GM21381 (cell line): ENCODE measurements around the gene AATK.

Experiments used
- ATAC-seq: cut with Tn5 transposase; IDR thresholded peaks from one replicate; pipeline ENCODE4 v1.9.1; 2021; ENCODE audit warnings: mild to moderate bottlenecking, moderate library complexity; ENCODE audit not compliant: unreplicated experiment

AATK gene, protein sequence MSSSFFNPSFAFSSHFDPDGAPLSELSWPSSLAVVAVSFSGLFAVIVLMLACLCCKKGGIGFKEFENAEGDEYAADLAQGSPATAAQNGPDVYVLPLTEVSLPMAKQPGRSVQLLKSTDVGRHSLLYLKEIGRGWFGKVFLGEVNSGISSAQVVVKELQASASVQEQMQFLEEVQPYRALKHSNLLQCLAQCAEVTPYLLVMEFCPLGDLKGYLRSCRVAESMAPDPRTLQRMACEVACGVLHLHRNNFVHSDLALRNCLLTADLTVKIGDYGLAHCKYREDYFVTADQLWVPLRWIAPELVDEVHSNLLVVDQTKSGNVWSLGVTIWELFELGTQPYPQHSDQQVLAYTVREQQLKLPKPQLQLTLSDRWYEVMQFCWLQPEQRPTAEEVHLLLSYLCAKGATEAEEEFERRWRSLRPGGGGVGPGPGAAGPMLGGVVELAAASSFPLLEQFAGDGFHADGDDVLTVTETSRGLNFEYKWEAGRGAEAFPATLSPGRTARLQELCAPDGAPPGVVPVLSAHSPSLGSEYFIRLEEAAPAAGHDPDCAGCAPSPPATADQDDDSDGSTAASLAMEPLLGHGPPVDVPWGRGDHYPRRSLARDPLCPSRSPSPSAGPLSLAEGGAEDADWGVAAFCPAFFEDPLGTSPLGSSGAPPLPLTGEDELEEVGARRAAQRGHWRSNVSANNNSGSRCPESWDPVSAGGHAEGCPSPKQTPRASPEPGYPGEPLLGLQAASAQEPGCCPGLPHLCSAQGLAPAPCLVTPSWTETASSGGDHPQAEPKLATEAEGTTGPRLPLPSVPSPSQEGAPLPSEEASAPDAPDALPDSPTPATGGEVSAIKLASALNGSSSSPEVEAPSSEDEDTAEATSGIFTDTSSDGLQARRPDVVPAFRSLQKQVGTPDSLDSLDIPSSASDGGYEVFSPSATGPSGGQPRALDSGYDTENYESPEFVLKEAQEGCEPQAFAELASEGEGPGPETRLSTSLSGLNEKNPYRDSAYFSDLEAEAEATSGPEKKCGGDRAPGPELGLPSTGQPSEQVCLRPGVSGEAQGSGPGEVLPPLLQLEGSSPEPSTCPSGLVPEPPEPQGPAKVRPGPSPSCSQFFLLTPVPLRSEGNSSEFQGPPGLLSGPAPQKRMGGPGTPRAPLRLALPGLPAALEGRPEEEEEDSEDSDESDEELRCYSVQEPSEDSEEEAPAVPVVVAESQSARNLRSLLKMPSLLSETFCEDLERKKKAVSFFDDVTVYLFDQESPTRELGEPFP (N-terminal part only)

DNA sequence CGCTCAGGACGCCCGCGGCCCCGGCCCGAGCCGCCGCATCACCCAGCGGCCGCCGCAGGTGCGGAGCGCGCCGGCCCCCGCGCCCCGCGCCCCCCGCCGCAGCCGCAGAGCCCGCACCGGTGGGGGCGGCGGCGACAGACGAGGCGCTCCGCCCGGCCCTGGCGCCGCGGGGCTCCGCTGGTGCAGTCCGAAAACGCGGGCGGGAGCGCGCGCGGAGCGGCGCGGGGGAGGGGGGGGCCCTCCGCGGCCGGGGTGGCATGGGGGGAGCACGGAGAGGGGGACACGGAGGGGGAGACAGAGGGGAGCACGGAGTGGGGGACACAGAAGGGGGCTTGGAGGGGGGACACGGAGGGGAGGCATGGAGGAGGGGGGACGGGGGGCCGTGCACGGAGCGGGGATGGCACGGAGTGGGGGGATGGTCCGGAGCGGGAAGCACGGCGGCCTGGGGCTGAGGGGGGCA is at the start of gene AATK:
Gene AATK (minus strand): TSS at position 189 of the 460 bp plus-strand sequence. CDS start 229 bp downstream, outside the sequence.
- no peak for ATAC-seq

GRCh38 chr17:81213978-81214377 is 48.0 kb upstream of the AATK start:
- no peak for ATAC-seq

DNA sequence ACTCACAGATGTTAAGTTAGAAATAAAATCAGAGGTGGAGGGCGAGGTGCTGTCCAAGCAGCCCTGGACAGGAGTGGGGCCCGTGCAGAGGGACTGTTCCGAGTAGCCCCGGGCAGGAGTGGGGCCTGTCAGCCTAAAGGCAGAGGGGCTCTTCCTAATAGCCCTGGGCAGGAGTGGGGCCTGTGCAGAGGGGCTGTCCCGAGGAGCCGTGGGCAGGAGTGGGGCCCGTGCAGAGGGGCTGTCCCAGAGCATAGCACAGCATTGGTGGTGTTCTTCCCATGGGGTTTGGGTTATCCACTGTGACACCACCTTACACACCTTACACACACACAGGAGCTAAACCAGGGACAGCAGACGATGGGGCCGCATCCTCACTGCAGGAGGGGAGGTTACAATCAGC is 46.3 kb upstream of the AATK start:
- ATAC-seq, result no peak

GRCh38 chr17:81210868-81211267 is 44.8 kb upstream of the AATK start:
- no peak for ATAC-seq

- no peak for ATAC-seq
Observed at GRCh38 chr17:81210466-81210865, 44.4 kb upstream of the AATK start.

DNA sequence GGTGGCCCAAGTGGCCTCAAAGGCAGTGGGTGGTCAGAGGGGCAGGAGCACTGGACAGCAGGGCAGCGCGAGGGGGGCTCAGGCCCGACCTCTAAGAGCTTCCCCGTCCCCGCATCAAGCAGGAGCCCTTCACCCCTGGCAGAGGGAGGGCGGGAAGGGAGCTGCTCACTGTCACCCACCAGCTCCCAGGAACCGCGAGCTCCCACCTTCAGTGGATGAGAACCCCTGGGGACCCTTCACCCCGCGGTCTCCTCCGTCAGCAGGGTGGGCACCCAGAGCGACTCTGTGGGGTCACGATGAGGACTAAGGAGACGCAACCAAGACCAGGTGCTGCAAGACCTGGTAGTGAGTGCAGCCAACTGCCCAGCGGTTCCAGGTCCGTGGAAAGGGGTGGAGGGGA is 43.1 kb upstream of the AATK start:
- ATAC-seq, result no peak

GRCh38 chr17:81208651-81209050 is 42.6 kb upstream of the AATK start:
- ATAC-seq, result no peak

- ATAC-seq, result no peak
Observed at GRCh38 chr17:81207610-81208581, 41.9 kb upstream of the AATK start.

GRCh38 chr17:81206657-81207056 is 40.6 kb upstream of the AATK start:
- ATAC-seq, result no peak

- ATAC-seq, result no peak
Observed at GRCh38 chr17:81206166-81206565, 40.1 kb upstream of the AATK start.

DNA sequence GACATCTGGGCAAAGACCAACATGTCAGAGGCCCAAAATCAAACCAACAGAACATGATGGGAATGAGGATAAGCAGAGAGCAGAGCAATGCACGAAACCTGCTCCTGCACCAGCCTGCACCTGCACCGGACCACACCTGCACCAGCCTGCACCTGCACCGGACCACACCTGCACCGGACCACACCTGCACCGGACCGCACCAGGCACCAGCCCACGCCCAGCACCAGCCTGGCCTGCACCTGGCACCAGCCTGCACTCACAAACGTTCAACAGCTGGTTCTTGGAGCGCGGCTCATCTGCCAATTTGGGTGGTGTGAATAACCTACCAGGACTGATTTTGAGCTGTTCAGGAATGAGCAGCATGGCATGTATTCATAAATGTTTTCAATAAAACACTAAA is 38.6 kb upstream of the AATK start:
- no peak for ATAC-seq

DNA sequence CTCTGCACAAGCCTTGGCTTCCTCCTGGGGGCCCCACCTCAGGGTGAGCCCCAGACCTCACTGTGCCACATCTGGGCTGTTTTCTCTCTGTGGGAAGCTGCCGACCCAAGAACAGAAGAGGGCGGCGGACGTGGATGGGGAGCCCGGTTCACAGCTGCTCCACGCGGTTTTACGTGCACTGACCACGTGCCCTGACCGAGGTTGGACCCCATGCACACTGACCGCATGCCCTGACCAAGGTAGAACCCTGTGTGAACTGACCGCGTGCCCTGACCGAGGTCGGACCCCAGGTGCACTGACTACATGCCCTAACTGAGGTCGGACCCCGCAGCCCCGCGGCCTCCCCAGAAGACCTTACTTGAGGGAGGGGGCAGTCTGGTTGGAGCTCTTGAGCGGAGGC is 37.1 kb upstream of the AATK start:
- no peak for ATAC-seq

DNA sequence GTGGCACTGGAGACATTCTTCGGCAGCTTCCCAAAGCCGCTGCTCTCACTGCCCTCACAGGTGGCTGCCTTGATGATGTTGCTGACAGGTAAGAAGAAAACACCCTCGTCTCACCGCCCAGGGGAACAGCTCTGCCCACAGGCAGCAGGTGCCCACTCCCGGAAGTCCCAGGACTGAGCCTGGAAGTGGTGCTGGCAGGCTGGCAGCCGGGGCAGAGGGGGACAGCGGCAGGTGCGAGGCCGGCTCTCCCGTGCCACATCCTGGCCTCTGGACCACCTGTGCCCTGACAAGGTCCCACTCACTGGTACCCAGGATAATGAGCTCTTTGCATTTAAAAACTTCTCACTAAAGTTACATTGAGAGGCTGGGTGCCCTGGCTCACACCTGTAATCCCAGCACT is 36.3 kb upstream of the AATK start:
- ATAC-seq, result no peak

DNA sequence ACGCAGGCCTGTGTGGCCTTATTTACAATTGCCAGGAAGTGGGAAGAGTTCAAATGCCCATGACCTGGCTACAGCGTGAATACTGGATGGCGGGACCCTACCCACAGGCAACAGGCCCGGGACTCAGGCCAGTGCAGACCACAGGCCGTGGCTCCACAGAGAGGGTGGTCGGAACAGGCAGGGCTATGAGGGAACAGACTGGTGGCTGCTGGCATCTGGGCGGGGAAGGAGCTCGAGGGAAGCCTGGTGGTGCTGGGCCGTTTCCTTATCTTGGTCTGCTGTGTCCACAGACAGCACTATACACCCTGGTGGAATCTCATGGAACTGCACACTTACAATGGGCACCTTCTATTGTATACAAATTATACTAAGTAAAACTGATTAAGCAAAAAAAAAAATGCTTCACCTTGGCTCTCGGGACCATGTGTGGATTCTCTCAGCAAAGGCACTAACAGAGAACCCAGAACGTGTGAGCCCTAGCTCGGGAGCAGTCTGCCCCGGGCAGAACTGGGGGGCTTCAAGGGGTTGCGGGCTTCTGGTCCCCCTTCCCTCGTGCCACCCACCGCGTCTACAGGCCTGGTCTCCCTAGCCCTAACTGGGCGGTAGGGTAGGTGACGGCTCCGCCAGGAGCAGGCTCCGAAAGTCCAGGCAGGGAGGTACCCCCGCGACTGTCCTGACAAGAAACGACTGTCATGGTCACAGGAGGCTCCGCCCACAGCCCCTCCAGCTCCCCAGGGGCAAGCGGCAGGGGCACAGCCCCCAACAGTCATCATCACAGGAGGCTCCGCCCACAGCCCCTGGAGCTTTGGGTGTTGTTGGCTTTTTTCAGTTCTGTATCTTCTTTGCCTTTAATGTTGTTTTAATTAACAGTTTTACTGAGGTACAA is 34.9 kb upstream of the AATK start:
- ATAC-seq, result no peak

GRCh38 chr17:81200201-81200600 is 34.2 kb upstream of the AATK start:
- no peak for ATAC-seq

DNA sequence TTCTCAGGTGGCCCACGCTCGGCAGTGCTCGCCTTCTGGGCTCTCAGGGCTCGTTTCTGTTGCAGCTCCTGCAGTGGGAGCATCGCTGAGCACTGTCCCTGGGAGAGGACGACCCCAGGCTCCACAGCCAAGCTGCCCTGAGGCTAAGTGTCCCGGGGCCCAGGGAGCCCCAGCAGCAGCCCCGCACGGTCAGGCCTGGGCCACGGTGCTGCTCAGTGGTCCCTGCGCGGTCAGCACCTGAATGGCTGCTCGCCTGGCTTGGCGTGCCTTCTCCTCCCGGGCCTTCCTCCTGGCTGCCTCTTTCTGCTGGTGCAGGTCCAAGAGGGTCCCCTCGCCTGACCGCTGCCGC is 33.4 kb upstream of the AATK start:
- ATAC-seq, result no peak

- no peak for ATAC-seq
Observed at GRCh38 chr17:81198826-81199481, 32.9 kb upstream of the AATK start.

DNA sequence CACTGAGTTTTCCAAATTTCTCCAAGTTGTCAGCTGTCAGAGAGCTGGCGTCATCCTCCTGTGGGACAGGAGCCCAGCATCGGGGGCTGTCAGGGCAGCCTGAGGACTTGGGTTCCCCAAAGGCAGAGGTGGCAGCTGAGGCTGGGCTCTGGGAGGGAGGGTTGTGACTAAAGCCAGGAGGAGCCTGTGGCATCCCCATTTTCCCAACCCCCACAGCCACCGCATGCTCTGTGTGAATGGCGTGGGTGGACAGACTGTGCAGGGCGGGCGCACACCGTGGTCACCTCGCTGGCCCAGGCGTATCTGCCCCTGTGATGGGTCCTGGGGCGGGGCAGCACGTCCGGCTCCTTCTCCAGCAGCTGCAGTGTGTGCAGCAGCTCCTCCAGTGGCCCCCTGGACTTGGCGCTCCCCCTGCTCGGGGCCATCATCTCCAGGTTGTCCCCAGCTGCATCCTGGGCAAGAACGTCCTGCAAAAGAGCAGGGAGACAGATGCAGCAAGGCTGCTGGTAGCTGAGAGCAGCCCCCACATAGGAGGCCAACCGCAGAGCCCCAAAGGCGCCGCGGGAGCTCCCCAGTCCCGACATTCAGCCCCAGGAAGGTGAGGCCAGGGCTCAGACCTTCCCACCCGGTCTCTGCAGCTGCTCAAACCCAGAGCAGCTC is 31.9 kb upstream of the AATK start:
- ATAC-seq, result no peak
